NCI-H69 (cell line): ENCODE data around the gene UNC5A.
A peak's percentile ranks its signal among the peaks of the same experiment; 100 is the strongest.

Experiments used
- DNase-seq: peaks from one replicate; lab custom pipeline; 2025; lab: John Stamatoyannopoulos, UW

The UNC5A gene

DNA sequence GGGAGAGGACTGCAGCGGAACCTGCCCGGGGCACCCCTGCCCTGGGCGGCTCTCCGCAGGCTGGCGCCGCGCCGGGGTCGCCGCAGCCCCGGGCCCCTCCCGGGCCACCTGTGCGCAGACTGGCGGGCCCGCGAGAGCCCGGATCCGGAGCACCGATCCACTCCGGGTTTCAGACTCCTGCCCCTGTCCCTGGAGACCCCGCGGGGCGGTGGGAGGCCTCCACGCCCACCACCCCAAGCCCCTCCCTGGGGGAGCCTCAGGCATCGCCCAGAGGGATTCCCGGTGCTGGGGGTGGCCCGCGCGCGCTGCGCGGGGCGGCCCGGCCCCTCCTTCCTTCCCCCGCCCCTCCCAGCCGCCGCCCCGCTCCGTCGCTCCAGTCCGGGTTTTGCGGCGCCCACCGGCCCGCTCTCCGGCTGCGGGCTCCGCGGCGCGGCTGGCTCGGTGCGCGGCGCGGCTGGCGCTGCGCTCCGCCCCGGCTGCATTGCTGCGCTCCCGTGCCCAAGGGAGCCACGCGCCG lies at the start of gene UNC5A:
UNC5A (plus strand) TSS at position 479 of the 517 bp plus-strand sequence. CDS start 192 bp downstream, outside the sequence.
- DNase-seq, result peak; percentile 92

- DNase-seq, result no peak
Measured at GRCh38 chr5:176761755-176762154, 48.6 kb upstream of the UNC5A start.

DNA sequence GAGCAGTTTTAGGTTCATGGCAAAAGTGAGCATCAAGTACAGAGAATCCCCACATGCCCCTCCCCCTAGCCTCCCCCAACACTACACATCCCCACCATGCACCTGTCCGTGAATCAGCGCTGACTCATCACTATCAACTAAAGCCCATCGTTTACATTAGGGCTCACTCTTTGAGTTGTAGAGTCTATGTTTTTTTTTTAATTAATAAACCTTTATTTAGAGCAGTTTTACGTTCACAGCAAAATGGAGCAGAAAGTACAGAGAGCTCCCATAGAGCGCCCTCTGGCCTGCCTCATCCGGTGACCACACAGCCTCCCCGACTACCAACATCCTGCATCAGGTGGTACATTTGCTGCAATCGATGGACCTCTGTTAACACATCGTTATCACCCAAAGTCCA lies 47.9 kb upstream of the UNC5A start:
- DNase-seq, result peak; percentile 57

- no peak for DNase-seq
Measured at GRCh38 chr5:176765687-176766086, 44.7 kb upstream of the UNC5A start.

GRCh38 chr5:176768174-176768970 lies 42.0 kb upstream of the UNC5A start:
- peak; percentile 19 for DNase-seq

DNA sequence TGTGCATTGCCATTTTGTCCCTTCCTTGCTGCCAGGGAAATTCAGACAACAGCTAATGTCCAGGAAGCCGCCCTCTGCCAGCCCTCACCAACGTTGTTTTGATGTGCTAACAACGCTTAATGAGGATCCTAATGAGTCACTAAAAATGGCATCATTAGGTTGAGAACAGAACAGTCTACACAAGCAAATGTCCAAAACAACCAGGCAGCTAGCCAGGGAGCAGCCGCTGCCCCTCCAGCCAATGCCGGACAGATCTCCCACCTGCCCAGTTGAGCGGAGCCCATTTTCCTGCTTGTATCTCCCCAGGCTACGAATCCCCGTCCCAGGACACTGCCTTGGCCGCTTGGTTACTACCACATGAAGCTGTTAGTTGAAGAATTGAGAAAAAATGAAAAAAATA lies 40.4 kb upstream of the UNC5A start:
- DNase-seq, result no peak

- DNase-seq, result no peak
Measured at GRCh38 chr5:176770431-176770830, 39.9 kb upstream of the UNC5A start.

GRCh38 chr5:176771102-176771845 lies 39.1 kb upstream of the UNC5A start:
- no peak for DNase-seq

- peak; percentile 33 for DNase-seq
Measured at GRCh38 chr5:176772271-176773210, 37.8 kb upstream of the UNC5A start.

DNA sequence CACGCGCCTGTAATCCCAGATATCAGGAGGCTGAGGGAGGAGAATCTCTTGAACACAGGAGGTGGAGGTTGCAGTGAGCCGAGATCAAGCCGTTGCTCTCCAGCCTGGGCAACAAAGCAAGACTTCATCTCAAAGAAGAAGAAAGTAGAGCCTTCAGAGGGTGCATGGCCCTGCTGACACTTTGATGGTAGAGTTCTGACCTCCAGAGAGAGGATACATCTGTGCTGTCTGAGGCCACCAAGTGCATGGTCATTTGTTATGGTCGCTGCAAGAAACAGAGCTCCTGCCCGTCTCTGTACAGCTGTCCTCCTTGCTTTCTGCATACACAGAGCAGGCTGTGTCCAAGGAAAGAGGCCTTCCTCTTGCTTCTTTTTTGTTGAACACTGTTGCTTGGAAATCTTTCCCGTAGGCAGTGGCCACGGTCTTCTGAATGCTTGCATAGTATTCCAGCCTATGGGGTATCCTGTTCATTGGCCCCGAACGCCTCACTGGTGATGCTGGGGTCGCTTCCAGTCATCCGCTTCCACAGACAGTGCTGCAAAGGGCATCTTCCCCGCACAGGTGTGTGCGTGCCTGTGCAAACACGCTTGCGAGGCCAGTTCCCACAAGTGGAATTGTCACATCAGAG lies 36.8 kb upstream of the UNC5A start:
- DNase-seq, result no peak

GRCh38 chr5:176774216-176775171 lies 35.9 kb upstream of the UNC5A start:
- no peak for DNase-seq

DNA sequence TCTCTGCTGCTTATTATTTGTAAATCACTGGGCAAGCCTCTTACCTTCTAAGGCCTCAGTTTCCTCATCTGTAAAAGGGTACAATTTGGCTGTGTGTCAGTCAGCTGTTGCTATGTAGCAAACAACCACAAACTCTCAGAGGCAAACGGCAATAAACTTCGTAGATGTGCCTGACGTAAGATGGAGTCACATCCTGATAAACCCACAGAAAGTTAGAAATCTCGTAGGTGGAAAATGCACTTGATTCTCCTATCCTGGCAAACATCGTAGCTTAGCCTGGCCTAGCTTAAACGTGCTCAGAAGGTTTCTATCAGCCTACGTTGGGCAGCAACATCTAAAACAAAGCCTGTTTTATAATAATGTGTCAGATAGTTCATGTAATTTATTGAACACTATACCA lies 35.0 kb upstream of the UNC5A start:
- DNase-seq, result no peak

- DNase-seq, result no peak
Measured at GRCh38 chr5:176776141-176776865, 34.1 kb upstream of the UNC5A start.

DNA sequence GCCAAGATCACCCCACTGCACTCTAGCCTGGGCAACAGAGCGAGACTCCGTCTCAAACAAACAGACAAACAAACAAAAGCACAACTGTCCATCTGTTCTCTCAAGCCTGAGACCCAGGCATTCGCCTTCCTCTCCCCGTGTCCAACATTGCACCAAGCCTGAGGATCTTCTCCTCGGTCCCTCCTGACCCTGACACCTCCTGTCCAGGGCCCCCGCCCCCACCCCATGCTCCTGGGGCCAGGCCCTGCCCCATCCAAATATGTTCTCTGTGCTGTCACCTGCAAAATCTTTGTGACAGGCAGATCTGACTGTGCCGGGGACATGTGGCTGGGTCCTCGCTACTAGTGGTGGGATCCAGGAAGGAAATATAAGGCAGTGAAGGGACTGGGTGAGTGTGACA lies 33.4 kb upstream of the UNC5A start:
- no peak for DNase-seq

DNA sequence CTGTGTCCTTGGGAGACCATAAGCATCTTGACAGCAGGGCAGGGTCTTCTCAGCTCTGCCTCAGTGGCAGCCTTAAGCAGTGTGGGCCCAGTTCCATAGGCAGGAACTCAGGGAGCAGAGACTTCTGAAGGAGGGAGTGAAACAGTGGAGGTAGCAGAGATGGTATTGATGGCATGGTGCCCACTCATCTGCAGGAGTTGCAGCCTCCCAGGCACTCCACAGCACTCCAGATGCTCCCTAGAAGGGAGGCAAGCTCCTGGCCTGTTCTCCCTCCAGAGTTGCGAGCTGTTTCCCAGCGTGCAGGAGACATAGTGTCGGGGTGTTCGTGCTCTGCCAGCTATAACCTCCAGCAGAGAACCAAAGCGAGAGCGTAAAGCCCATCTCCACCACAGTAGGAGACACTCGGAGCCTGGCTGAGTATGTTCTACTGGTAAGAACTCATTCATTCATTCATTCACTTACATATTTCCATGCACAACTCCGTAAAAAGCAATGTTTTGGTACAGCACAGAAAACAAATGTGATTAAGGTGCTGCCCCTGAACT lies 31.4 kb upstream of the UNC5A start:
- DNase-seq, result no peak

- DNase-seq, result no peak
Measured at GRCh38 chr5:176779537-176779936, 30.8 kb upstream of the UNC5A start.

- DNase-seq, result peak; percentile 92
Measured at GRCh38 chr5:176780176-176781053, 29.9 kb upstream of the UNC5A start.

DNA sequence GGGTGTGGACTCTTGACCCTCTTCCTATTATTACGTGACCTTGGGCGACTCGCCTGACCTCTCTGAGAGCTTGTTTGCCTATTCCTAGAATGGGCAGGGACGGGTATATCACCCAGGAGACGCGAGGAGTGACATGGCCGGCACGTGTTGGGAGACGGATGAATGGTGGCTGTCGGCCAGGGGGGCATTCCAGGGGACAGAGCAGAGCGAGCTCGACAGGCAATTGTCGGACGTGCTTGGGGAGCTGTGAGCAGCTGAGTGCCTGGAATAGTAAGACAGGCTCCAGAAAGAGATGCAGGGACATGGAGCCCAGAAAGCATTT lies 29.3 kb upstream of the UNC5A start:
- no peak for DNase-seq
